Testis (tissue), 3 donors: ENCODE results near the gene KCNAB2. TPM values are rescaled to one million over a fixed set of nuclear protein-coding genes. Genes with fewer than 3 reads are reported as not detected.

Experiments used
- DNase-seq: peaks from one replicate; pipeline ENCODE4 v3.0.0-alpha.2; 2019
- H3K27ac ChIP-seq, 2 donors: fragments of 200-600 bp; sonication (generic); one replicate each; pipeline ENCODE4 v1.5.1; 2019
- H3K27me3 ChIP-seq: fragments of 200-600 bp; sonication (generic); one replicate; pipeline ENCODE4 v1.5.1; 2019
- H3K36me3 ChIP-seq: fragments of 200-600 bp; sonication (generic); one replicate; pipeline ENCODE4 v1.5.1; 2017; ENCODE audit warnings: low read depth; ENCODE audit errors: missing control alignments
- H3K4me1 ChIP-seq: fragments of 200-600 bp; sonication (generic); one replicate; pipeline ENCODE4 v1.5.1; 2019
- H3K4me3 ChIP-seq, 2 donors: fragments of 200-600 bp; sonication (generic); one replicate each; pipeline ENCODE4 v1.5.1; 2017 to 2019
- H3K9me3 ChIP-seq: fragments of 200-600 bp; sonication (generic); one replicate; pipeline ENCODE4 v1.5.1; 2017
- CTCF ChIP-seq, 3 experiments: fragments of 450-650 bp in 2 of 3; fragments of 200-600 bp in 1 of 3; sonication (generic) in 1 of 3; IDR thresholded peaks; one replicate each; pipeline ENCODE4 v1.5.1; 2016 to 2019; ENCODE audit warnings: antibody characterized with exemption in 3 of 3, mild to moderate bottlenecking in 2 of 3, moderate library complexity in 1 of 3
- POLR2A ChIP-seq: fragments of 450-650 bp; IDR thresholded peaks from one replicate; pipeline ENCODE4 v1.6.1; 2017; ENCODE audit warnings: antibody characterized with exemption, mild to moderate bottlenecking, moderate library complexity
- WGBS, 2 donors: methylation state at CpG; one replicate each; pipeline ENCODE4 v1.1.5; 2018; 5-methylcytosine and 5-hydroxymethylcytosine counted together
- intact Hi-C: fragments of 100-400 bp; cut with DNase I; formaldehyde crosslinking; loops from one replicate; pipeline ENCODE4 v1.15.1; 2023; ENCODE audit warnings: low total_unique reads
- polyA plus RNA-seq: library from polyadenylated mRNA; stranded (reverse); fragments of 350-450 nt; fragmentation: Illumina TruSeq; extraction: RNeasy Lipid Tissue Mini Kit (QIAGEN cat#74804); gene quantifications from one replicate; pipeline ENCODE4 v1.2.3, GENCODE V29; 2014; ENCODE audit warnings: low read depth, low replicate concordance; ENCODE audit not compliant: insufficient read depth
- total RNA-seq, 2 donors: library from RNA; depleted of rRNA; stranded (reverse); fragments of >200 nt; gene quantifications; one replicate each; pipeline ENCODE4 v1.2.3, GENCODE V29; 2016

The KCNAB2 gene
- total and polyA plus RNA-seq, 3 donors from 2014 or later: 9.0 to 9.8 (median 9.3) TPM

- Histone ChIP-seq H3K36me3 (no peaks in the 10 kb centered on the region), H3K27me3 (no peaks in the 10 kb centered on the region), H3K4me3 (no peak overlapping the region), H3K4me1 (peaks cover 11% of the 10 kb centered on the region), H3K27ac (no peak overlapping the region), H3K9me3 (no peaks in the 10 kb centered on the region)
- peak; percentile 63 for DNase-seq
- no peak for TF ChIP-seq CTCF (IDR thresholded peaks at IDR 0.05)
- no peak for TF ChIP-seq POLR2A
- WGBS, 2 donors: 61 to 76% methylated on average over 11 to 22 of the region's 22 CpGs
- intact Hi-C loops: no loop called here
Measured at GRCh38 chr1:6103111-6103853, 57.6 kb downstream of the KCNAB2 start.

GRCh38 chr1:6103854-6104530, 58.3 kb downstream of the KCNAB2 start:
- Histone ChIP-seq H3K4me3 (no peak overlapping the region), H3K27me3 (no peaks in the 10 kb centered on the region), H3K4me1 (peaks cover 11% of the 10 kb centered on the region), H3K36me3 (no peaks in the 10 kb centered on the region), H3K27ac (no peak overlapping the region), H3K9me3 (no peaks in the 10 kb centered on the region)
- no peak for TF ChIP-seq POLR2A
- TF ChIP-seq CTCF (IDR thresholded peaks at IDR 0.05): no peak
- no peak for DNase-seq
- intact Hi-C loops: no loop called here
- 64 to 82% methylated on average over 7 to 13 of the region's 13 CpGs for WGBS, 2 donors

DNA sequence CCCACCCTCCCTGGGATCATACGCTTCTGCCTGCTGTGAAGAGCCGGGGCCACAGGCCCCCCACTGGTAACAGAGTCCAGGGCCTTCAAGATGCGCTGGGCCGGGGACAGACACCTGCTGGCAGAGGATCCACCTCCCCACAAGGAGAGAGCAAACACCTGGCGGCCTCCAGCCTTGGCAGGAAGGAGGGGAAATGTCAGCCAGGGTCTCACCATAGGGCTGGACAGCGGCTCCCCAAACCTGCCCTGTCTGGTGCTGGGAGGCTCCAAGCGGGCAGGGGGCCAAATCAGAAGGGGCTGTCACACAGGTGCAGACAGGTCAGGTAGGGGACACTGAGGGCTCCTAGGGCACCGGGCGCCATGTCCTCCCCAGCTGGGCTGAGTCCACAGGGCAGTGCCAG, 58.9 kb downstream of the KCNAB2 start:
- 79 to 93% methylated on average over 6 to 8 of the region's 9 CpGs for WGBS, 2 donors
- Histone ChIP-seq H3K4me3 (no peak overlapping the region), H3K36me3 (no peaks in the 10 kb centered on the region), H3K4me1 (peaks cover 11% of the 10 kb centered on the region), H3K27ac (no peak overlapping the region), H3K27me3 (no peaks in the 10 kb centered on the region), H3K9me3 (no peaks in the 10 kb centered on the region)
- intact Hi-C loops: no loop called here
- no peak for TF ChIP-seq POLR2A
- no peak for TF ChIP-seq CTCF (IDR thresholded peaks at IDR 0.05)
- no peak for DNase-seq

GRCh38 chr1:6105218-6105679, 59.6 kb downstream of the KCNAB2 start:
- H3K4me3 ChIP-seq: no peak overlapping the region
- no peaks in the 10 kb centered on the region for H3K36me3 ChIP-seq
- no peaks in the 10 kb centered on the region for H3K9me3 ChIP-seq
- intact Hi-C loops: no loop called here
- no peak overlapping the region for H3K27ac ChIP-seq
- no peak for DNase-seq
- TF ChIP-seq CTCF (IDR thresholded peaks at IDR 0.05): no peak
- TF ChIP-seq POLR2A: no peak
- H3K4me1 ChIP-seq: peaks cover 11% of the 10 kb centered on the region
- H3K27me3 ChIP-seq: no peaks in the 10 kb centered on the region
- WGBS, 2 donors: 77 to 85% methylated on average over 12 of the region's 12 CpGs
